ENCODE data around the gene TLL1.

GRCh38 chr4:166087569-166087968, 214.5 kb downstream of the TLL1 start:
- TF ChIP-seq CTCF (IDR thresholded peaks at IDR 0.05) = no peak
- no peak for TF ChIP-seq POLR2A (IDR thresholded peaks at IDR 0.05)

All from esophagus squamous epithelium (tissue), 4 donors.